ENCODE results near the gene CCDC17.

DNA sequence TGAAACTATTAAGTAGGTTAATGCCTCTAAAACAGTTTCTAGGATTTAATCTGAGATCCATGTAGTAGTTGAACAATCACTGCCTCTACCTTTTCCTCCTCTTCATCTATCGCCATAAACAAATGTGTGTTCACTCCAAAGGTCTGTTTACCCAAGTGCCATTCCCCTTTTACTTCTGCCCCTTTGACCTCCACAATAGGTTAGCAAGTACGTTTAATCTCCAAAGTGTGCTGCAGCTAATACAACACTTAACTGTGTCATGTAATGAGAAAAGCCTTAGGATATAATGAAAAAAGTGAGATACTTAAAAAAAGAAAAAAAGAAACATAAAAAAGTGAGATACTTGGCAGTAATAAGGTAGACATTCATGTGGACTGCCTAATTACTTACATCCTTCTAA, 34.3 kb upstream of the CCDC17 start:
- no peak for TF ChIP-seq CTCF (conservative IDR thresholded peaks at IDR 0.05 in 1 of 2, IDR thresholded peaks at IDR 0.05 in 1 of 2; ENCODE audit: low read depth in 1 of 2, low read length in 2 of 2)
- no peak for TF ChIP-seq EZH2 (IDR thresholded peaks at IDR 0.05; ENCODE audit: low read length, missing control alignments)
